Activated T-cell treated with anti-CD3 and anti-CD28 coated beads, Interleukin-2, amount 50 U/mL, for 1 hour (primary cell): ENCODE data around the gene DBT.
"Not testable (repeated sequence)": the region's sequence is repeated elsewhere in the genome, so short reads cannot be mapped to it uniquely, and the experiment has no call there.

ENCODE experiments used
- DNase-seq: peaks from one replicate; pipeline ENCODE4 v3.0.0-alpha.2; 2020

Gene DBT

DNA sequence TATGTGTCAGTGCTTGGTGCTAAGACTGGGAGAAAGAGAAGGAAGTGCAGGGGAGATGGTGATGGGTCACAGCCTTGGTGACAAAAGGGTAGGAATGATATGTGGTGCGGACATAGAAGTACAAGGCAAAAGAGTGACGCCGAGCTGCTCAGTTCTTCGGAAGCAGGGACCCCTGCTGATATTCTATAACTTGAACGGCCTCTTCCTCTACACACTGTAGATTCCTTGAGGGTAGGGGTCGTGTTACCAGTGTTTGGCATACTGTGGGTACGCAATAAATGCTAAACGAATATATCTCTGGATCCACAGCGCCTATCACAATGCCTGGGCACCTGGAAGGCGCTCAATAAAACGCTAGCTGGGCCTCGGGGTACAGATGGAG, 488 bp downstream of the DBT start:
- no peak for DNase-seq

DNA sequence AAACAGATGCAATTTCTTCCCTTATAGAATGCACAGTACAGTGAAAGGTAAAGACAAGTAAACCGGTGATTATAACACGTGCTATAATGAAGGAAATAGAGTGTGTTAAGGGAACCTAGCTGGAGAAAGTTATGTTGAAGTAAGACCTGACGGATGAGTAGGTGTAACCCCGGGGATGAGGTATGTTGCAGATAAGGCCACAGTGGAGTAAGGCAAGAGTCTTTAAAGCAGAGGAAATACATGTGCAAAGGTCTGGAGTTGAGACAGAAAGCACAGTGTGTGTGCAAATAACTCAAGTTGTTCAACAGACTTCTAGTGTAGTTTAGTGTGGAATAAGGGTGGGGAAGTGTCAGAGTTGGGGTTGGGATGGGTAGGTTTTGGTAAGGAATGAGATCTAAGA, 2.9 kb downstream of the DBT start:
- no peak for DNase-seq

DNA sequence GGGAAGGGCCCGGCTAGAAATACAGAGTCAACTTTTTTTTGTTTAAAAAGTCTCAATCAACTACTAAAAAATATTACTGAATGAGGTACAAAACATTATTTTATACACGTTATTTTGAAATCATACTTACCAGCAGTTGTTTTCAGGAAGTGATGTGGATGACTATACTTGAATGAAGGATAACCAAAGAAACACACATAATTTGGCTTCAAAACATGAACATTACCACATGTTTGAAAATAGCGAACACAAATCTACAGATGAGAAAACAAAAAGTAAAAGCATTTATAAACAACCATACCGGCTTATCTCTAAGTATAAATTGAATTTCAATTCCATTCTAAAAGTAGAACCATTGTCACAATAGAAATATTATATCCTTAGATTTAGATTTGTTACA, 9.0 kb downstream of the DBT start:
- no peak for DNase-seq

DNA sequence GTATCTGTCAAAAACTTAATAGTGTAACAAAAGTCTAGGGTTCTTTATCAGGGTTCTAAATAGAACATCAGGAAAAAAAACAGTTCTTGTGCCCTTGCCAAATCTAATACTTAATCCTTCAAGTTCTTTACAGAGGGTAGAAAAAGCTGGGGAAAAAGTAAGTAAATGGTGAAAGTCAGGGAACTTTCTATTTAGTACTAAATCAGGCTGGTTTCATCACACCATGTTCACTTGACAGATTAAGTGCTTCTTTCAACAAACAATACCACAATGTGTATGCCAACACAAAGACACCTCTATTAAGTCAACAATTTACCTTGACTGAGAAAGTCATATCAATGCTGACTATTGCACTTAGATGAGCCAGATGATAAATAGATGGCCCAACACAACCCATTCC, 9.7 kb downstream of the DBT start:
- DNase-seq, result no peak

DNA sequence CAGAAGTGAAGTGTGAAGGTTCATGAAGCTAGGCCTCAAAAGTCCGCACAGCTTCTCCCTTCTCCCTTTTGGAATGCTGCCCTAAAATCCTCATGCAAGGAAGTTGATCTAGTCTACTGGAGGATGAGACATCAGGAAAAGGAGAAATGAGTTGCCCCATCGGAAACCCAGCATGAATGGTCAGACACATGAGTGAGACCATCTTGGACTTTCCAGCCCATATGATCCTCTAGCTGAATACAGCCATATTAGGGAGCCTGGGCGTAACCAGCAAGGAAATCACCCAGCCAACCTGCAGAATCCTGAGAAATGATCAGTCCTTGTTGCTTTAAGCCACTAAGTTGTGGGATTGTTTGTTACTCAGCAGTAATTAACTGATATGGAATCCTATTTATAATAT, 12.5 kb downstream of the DBT start:
- no peak for DNase-seq

DNA sequence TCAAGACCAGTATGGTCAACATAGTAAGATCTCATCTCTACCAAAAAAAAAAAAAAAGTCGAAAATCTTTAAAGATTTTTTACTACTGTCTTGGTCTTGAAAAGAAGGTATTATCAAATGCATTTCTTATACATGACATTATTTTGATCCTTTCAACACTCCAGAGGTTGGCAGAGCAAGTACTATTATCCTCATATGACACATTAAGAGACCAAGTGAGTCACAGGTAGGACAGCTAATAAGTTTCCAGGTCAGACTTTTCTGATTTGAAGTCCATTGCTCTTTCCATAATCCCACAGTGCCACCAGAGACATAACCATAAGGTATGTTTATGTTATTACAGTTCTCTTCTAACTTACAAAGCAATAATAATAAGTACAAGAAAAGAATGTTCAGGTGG, 15.2 kb downstream of the DBT start:
- DNase-seq, result no peak

DNA sequence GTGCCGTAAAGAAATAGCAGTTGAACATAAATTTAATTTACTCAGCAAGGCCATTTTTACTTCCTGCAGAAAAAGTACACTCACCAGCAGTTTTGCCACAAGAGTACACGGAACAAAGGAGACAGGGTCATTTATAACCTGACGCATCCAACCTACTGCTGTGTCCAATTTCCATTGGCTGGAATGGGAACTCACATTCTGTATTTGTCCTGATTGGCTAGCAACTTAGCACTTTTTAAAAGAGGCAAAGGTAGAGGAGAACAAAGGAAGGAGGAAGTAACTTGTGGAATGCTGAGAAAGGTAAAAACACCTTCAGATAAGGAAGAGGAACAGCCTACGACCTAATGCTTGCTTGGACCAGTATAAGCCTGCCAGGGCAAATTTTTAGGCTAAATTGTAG, 16.1 kb downstream of the DBT start:
- not testable (repeated sequence) for DNase-seq

DNA sequence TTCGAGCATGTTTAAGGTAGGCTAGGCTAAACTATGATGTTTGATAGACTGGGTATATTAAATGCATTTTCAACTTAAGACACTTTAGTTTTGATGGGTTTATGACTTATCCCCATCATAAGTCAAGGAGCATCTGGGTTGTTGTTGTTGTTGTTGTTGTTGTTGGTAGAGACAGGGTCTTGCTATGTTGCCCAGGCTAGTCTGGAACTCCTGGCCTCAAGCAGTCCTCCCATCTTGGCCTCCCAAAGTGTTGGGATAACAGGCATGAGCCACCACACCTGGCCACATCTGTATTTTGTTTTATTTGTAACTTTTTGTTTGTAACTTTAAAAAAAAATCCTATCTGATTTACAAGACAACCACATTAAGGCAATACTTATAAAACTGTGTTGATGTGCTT, 17.5 kb downstream of the DBT start:
- DNase-seq, result no peak

DNA sequence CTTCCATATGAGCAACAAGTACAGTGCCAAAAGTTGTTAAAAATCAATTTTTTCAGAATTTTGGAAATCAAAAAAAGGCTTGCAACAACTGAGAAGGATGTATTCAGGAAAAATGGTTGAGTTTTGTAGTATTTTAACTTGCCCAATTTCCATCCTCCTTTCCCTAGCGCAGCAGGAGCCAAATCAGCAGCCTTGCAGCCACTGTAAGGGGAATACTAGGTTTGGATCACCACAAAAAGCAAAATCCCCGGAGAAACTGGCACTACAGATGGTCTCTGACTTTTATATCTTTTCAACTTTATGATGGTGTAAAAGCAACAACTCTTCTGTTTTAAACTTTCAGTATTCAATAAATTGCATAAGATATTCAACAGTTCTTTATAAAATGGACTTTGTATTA, 17.9 kb downstream of the DBT start:
- DNase-seq, result no peak

DNA sequence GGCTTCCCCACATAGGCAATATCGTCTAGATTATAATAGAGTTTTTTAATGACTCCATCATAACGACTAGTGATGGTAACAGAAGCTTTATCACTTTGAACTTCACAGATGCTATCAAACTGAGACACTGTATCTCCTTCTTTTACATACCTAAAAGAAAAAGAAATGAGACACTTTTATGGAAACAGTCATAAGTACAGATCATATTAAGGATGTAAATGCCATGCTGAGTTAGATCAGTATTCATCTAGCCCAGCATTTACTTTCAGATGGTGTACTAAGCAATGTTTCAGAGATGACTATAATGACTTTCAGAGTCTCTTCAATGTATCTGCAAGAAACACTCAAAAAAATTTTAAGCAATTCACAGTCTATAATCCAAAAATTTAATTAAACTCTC, 18.9 kb downstream of the DBT start:
- no peak for DNase-seq

DNA sequence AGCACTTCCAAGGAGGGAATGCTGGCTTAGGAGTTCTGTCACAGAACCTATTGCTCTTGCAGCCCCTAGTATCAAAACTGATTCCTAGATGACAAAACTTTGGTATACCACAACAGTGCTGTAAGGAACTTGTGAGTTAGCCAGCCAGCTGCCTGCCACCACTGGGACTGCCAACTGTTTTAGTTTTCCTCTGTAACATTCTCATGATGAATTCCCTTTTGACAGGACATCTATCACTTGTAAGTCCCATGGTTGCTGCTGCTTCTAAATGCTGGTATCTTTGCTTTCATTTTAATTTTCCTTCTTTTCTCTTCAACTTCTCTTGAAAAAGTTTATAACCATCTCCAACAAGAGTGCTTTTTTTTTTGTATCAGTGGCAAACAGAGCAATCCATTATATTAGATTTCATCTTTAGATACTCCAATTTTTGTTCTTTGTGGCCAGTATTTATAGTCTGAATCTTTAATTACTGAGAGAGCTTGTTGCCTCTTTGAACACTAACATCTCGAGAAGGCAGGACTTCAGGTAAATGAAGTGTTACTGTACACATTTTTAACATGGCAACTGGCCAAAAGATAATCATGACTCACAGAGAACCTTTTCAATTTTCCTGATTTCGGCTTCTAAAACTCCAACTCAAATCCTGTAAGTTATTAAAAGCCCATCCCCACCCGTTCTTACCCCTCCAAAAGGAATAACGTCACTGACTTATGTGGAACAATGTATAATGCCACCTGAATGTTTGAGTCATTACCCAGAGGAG, 19.8 kb downstream of the DBT start:
- no peak for DNase-seq

DNA sequence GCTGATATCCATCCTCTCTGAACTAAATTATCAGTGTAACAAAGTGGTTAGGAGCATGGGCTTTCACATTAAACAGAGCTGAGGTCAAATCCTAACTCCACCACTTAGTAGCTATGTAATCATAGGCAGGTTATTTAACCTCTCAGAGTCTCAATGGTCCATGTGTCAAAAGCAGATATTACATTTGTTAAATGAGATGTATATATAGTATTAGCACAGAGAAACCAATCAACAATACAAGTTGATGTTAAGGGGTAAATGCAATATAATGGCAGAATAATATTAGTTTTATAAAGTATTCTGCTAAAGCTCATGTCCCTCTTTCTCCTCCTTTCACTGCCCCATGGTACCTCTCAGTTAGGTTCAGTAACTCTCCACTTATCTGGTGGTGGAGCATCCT, 27.2 kb downstream of the DBT start:
- no peak for DNase-seq

DNA sequence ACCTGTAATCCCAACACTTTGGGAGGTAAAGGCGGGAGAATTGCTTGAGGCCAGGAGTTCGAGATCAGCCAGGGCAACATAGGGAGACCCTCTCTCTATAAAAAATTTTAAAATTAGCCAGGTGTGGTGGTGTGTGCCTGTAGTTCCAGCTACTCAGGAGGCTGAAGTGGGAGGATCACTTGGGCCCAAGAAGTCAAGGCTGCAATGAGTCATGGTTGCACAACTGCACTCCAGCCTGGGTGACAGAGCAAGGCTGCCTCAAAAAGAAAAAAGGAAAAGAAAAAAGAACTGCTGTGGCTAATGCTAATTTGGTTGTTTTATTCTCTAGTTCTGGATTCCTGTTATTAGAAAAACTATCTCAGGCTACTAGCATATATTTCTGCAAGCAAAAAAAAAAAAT, 29.8 kb downstream of the DBT start:
- no peak for DNase-seq

DNA sequence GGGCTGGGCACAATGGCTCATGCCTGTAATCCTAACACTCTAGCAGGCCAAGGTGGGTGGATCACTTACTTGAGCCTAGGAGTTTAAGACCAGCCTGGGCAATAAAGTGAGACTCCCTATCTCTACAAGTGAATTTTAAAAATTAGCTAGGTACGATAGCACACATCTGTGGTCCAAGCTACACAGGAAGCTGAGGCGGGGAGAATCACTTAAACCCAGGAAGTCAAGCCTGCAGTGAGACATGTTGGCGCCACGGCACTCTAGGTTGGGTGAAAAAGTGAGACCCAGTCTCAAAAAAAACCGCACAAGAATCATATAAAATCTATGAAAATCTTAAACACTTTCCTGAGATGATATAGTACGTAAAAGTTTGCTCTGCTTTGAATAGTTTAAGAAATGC, 30.2 kb downstream of the DBT start:
- DNase-seq, result no peak

DNA sequence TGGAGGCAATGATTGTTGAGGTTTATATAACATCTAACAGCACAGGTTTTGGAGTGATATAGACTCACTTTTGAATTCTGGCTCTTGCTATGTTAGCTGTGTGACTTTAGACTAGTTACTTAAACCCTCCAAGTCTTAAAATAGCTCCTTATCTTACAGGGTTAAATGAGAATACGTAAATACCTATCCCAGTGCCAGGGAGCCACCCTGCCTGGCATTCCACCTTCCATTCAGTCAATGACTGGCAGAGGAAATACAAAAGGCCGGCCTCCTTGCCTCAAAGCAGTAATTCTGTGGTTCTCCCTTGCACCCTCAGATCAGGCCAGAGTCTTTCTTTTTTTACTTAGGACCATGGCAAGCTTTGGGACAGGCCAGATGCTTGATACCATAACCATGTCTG, 31.8 kb downstream of the DBT start:
- no peak for DNase-seq

DNA sequence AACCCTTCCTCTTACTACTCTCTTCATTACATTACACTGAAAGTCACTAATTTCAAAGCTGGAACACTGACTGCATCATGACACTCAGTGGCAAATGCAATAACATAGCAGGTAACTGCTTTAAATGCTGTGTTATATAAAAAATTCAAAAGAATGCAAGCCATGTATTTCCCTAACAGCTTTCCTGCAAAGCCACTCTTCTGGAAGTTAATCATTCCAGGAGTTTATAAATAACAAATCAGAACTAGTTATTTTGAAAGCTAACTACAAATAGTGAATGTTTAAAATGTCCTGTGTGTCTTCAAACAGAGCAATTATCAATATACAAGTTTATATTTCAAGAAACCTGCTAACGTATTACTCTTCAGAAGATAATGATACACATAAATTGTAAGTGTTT, 34.5 kb downstream of the DBT start:
- no peak for DNase-seq

DNA sequence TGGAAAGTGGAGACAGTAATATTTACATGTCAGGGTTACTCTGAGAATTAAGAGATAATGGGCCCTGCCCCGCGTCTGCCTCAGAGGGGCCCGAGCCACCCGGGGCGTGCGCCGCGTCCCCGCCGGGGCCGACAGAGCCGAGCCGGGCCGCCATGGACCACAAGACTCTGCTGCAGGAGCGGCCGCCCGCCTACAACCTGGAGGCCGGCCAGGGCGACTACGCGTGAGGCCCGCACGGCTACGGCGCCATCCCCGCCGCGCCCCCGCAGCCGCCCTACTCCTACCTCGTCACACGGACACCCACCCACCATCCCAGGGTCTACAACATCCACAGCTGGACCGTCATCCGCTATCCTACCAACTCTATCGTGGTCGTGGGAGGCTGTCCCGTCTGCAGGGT, 36.5 kb downstream of the DBT start:
- no peak for DNase-seq

DNA sequence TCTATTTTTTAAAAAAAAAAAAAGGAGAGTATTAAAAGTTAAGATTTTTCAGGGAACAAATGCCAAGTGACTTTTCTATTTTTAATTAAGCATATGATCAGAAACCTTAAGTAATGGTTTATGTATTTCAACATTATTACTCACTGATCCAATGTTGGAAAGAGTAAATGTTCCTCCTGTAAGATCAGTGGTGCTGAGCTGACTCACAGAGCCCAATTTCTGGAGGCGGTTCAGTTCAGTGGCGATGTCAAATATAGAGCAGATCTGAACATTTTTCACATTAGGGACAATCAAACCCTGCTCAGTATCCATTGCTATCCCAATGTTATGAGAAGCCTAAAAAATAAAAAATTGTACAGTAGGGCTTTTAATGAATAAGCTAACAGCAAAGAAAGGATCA, 43.3 kb downstream of the DBT start:
- DNase-seq, result no peak

DNA sequence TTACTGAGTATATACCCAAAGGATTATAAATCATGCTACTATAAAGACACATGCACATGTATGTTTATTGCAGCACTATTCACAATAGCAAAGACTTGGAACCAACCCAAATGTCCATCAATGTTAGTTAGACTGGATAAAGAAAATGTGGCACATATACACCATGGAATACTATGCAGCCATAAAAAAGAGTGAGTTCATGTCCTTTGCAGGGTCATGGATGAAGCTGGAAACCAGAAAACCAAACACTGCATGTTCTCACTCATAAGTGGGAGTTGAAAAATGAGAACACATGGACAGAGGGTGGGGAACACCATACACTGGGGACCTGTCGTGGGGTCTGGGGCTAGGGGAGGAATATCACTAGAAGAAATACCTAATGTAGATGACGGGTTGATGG, 44.0 kb downstream of the DBT start:
- not testable (repeated sequence) for DNase-seq

DNA sequence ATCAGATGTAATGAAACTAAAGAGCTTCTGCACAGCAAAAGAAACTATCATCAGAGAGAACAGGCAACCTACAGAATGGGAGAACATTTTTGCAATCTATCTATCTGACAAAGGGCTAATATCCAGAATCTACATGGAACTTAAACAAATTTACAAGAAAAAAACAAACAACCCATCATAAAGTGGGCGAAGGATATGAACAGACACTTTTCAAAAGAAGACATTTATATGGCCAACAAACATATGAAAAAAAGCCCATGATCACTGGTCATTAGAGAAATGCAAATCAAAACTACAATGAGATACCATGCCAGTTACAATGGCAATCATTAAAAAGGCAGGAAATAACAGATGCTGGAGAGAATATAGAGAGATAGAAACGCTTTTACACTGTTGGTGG, 44.5 kb downstream of the DBT start:
- not testable (repeated sequence) for DNase-seq

DNA sequence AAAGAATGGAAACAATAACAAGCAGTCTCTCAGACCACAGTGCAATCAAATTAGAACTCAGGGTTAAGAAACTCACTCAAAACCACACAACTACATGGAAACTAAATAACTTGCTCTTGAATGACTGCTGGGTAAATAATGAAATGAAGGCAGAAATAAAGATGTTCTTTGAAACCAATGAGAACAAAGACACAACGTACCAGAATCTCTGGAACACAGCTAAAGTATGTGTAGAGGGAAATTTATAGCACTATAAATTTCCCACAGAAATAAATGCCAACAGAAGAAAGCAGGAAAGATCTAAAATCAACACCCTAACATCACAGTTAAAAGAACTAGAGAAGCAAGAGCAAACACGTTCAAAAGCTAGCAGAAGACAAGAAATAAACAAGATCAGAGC, 46.9 kb downstream of the DBT start:
- not testable (repeated sequence) for DNase-seq

DNA sequence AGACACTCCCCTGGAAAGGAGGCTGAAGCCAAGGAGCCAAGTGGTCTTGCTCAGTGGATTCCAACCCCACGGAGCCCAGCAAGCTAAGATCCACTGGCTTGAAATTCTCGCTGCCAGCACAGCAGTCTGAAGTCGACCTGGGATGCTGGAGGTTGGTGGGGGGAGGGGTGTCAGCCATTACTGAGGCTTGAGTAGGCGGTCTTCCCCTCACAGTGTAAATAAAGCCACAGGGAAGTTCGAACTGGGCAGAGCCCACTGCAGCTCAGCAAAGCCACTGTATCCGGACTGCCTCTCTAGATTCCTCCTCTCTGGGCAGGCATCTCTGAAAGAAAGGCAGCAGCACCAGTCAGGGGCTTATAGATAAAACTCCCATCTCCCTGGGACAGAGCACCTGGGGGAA, 49.6 kb downstream of the DBT start:
- not testable (repeated sequence) for DNase-seq

DNA sequence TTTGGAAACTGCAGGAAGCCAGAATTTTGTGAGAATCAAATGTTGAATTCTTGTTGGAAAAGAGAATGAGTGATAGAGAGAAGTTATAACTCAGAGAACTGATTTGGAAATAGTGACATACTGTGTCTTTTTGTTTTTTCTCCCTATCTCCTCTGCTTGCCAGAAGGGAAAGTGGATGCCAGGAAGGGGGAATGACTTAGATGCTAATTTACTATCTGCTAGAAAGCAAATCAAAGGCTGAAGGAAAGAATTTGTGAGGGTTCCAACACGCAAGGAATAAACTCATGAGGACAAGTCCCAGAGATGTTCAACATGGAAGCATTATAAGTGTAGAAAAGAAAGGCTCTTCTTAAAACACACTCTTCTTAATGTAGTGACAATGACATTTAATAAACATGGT, 51.0 kb downstream of the DBT start:
- no peak for DNase-seq

DNA sequence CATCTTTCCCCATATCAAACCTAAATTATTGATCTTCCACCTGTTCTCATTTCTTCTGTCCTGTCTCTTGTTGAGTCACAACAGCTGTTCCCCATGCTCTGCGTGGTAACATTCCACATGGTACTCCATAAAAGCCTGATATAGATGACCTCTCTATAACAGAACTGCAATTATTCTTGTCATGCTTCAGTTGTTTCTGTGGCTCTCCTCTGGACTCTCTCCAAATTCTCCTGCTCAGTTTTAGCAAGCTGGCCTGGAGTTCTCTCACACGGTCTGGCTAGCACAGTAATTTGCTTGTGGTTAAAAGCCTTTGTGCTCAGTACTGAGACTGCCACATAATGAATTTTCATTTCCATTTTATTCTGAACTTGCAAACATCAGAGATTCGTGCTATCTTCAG, 61.0 kb downstream of the DBT start:
- DNase-seq, result no peak

DNA sequence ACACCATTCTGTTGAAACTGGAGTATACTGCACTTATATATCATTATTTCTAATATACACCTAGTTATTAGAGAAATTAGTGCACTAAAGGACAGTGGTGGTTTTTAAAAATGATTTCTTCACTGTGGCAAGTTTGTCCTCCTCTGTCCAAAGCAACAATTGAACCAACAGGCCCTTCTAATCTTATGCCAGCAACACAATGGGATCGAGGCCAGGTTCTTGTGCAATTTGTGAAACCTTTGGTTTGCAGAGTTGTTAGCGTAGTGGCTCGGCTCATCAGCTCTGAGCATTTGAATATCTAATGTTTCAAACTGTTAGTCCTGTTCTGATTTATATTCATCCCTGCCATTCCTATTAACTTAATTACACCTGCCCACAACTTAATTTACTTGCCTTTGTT, 61.7 kb downstream of the DBT start:
- no peak for DNase-seq

DNA sequence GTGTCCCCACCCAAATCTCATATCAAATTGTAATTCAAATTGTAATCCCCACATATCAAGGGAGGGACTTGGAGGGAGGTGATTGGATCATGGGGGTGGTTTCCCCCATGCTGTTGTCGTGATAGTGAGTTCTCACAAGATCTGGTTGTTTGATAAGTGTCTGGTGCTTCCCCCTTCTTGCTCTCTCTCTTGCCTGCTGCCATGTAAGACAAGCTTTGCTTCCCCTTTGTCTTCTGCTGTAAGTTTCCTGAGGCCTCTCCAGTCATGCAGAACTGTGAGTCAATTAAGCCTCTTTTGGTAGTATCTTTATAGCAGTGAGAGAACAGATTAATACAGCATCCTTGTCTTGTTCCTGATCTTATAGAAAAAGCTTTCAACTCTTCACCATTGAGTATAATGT, 65.1 kb downstream of the DBT start:
- DNase-seq, result no peak
